ENCODE data around the gene ADORA2A. TPM values are rescaled to one million over a fixed set of nuclear protein-coding genes. Genes with fewer than 3 reads are reported as not detected.

Gene ADORA2A
- total RNA-seq, 2 donors from 2014 or later: 14.5 to 47.6 TPM

DNA sequence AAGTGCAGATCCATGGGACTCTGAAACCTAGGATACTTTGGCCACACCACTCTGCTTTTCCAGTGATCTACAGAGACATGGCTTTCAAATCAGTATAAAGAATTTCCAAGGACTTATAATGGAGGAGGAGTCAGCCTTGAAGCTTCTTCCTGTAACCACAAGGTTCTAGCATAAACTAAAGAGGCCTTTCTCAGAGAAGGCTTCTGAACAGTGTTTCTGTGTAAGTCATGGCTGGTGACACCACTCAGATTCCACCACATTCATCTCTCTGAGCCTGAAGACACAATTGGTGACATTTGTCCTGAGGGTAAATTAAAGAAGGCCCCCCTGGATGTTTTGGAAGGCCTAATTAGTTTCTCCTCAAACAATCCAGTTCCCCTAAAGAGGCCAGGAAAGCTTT, 29.0 kb upstream of the ADORA2A start:
- peaks cover 8% of the 10 kb centered on the region for H3K36me3 ChIP-seq
- ATAC-seq (ENCODE audit: insufficient number of reproducible peaks, low FRiP score, low read depth): no peak

DNA sequence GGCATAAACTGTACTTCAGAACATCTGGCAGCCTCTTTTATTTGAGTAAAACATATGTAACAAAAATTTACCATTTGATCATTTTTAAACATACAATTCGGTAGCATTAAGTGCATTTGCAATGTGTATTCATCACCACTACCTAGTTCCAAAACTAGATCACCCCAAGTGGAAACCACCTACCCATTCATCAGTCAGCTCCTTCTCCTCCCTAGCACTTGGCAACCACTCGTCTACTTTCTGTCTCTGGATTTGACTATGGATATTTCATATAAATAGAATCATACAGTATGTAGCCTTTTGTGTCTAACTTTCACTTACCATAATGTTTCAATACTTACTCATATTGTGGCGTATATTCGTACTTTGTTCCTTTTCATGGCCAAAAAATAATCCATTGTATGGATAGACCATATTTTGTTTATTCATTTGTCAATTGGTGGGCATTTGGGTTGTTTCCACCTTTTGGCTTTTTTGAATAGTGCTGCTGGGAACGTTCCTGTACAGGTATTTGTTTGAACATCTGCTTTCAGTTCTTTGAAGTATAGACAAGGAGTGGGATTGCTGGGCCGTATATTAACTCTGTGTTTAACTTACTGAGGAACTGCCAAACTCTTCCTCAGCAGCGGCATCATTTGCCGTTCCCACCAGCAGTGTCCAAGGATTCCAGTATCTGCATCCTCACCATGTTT, 27.2 kb upstream of the ADORA2A start:
- H3K27me3 ChIP-seq (replicated peaks; ENCODE audit: insufficient read depth): no peaks in the 10 kb centered on the region
- H3K9me3 ChIP-seq: no peaks in the 10 kb centered on the region
- peak overlapping the region; percentile 82 to 88 for H3K27ac ChIP-seq
- peaks cover 21 to 48% of the 10 kb centered on the region in 2 donors for H3K4me1 ChIP-seq (ENCODE audit: control insufficient read depth in 1 of 2, low read depth in 2 of 2)
- H3K4me3 ChIP-seq: no peak overlapping the region
- DNase-seq (ENCODE audit: low spot score): no peak
- peaks cover 8% of the 10 kb centered on the region for H3K36me3 ChIP-seq
- ATAC-seq (ENCODE audit: insufficient number of reproducible peaks, low FRiP score, low read depth): no peak
- TF ChIP-seq, protein P1, sequence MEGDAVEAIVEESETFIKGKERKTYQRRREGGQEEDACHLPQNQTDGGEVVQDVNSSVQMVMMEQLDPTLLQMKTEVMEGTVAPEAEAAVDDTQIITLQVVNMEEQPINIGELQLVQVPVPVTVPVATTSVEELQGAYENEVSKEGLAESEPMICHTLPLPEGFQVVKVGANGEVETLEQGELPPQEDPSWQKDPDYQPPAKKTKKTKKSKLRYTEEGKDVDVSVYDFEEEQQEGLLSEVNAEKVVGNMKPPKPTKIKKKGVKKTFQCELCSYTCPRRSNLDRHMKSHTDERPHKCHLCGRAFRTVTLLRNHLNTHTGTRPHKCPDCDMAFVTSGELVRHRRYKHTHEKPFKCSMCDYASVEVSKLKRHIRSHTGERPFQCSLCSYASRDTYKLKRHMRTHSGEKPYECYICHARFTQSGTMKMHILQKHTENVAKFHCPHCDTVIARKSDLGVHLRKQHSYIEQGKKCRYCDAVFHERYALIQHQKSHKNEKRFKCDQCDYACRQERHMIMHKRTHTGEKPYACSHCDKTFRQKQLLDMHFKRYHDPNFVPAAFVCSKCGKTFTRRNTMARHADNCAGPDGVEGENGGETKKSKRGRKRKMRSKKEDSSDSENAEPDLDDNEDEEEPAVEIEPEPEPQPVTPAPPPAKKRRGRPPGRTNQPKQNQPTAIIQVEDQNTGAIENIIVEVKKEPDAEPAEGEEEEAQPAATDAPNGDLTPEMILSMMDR (IDR thresholded peaks at IDR 0.05): no peak

More for the DNA sequence above, 29.0 kb upstream of the ADORA2A start:
- TF ChIP-seq, protein P1 (IDR thresholded peaks at IDR 0.05): no peak
- Histone ChIP-seq H3K27me3 (replicated peaks; ENCODE audit: insufficient read depth) (no peaks in the 10 kb centered on the region), H3K27ac (no peak overlapping the region), H3K4me3 (no peak overlapping the region), H3K4me1 (ENCODE audit: control insufficient read depth in 1 of 2, low read depth in 2 of 2) (peaks cover 14 to 30% of the 10 kb centered on the region in 2 donors), H3K9me3 (no peaks in the 10 kb centered on the region)
- DNase-seq (ENCODE audit: low spot score): no peak

DNA sequence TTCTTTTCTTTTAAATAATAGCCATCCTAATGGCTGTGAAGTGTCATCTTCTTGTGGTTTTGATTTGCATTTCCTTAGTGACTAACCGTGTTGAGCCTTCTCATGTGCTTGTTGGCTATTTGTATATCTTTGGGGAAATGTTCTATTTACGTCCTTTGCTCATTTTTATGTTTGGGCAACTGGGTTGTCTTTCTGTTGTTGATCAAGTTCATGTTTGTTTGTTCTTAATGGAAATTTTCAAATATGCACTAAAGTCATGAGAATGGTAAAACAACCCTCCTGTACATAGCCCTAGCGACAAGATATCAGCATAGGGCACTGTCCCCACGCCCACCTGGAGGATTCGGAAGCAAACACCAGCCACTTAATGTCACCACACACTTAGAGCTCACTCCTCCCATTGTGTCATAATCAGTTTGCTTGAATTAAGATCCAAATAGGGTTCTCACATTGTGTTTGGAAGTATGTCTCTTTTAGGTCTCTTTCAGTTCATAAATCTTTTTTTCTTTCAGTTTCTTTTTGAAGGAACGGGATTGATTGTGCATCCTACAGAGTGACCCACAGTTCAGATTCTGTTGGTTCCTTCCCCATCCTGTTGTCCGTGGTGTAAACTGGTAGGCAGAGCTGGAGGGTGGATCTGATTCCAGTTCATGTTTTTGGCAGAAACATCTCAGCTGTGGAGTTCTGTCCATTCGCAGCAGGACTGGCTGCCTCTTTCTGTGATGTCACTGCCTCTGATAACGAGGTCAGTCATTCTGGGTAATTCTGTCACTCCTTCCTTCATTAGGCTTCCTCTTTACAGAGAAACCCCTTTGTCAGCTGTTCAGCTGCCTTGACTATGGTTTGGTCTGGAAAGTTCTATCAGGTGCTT, 26.4 kb upstream of the ADORA2A start:
- TF ChIP-seq, protein P1 (IDR thresholded peaks at IDR 0.05): no peak
- no peaks in the 10 kb centered on the region for H3K27me3 ChIP-seq (replicated peaks; ENCODE audit: insufficient read depth)
- DNase-seq (ENCODE audit: low spot score) (no peak), ATAC-seq (ENCODE audit: insufficient number of reproducible peaks, low FRiP score, low read depth) (no peak)
- no peaks in the 10 kb centered on the region for H3K9me3 ChIP-seq
- peaks cover 8% of the 10 kb centered on the region for H3K36me3 ChIP-seq
- H3K27ac ChIP-seq: peak overlapping the region; percentile 82 to 88
- peak overlapping the region; percentile 19 for H3K4me3 ChIP-seq
- peaks cover 21 to 50% of the 10 kb centered on the region in 2 donors for H3K4me1 ChIP-seq (ENCODE audit: control insufficient read depth in 1 of 2, low read depth in 2 of 2)

DNA sequence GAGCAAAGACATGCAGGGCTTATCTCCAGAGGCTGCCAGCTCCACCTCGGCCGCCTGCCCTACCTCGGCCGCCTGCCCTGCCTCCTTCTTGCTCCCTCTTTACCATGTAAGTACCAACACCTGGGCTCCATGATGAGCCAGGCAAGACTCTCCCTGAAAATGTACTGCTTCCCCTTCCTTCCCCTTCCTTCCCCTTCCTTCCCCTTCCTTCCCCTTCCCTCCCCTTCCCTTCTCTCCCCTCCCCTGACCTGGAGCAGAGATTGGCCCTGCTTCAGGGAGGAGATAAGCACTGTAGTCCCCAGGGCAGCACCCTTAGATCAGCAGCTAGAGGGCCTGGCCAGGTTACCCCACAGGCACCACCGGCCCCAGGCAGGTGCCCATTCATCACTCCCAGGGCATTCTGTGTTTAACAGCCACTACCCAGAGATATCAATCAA, 25.4 kb upstream of the ADORA2A start:
- TF ChIP-seq, protein P1 (IDR thresholded peaks at IDR 0.05): no peak
- H3K4me1 ChIP-seq (ENCODE audit: control insufficient read depth in 1 of 2, low read depth in 2 of 2): peaks cover 21 to 50% of the 10 kb centered on the region in 2 donors
- peak overlapping the region; percentile 55 for H3K4me3 ChIP-seq
- DNase-seq (ENCODE audit: low spot score) (no peak), ATAC-seq (ENCODE audit: insufficient number of reproducible peaks, low FRiP score, low read depth) (no peak)
- H3K27me3 ChIP-seq (replicated peaks; ENCODE audit: insufficient read depth): no peaks in the 10 kb centered on the region
- peak overlapping the region; percentile 82 to 88 for H3K27ac ChIP-seq
- H3K9me3 ChIP-seq: no peaks in the 10 kb centered on the region
- H3K36me3 ChIP-seq: peaks cover 3% of the 10 kb centered on the region
